H1 (cell line): Measurements from ENCODE around the gene RAP1GDS1. TPM values are rescaled to one million over a fixed set of nuclear protein-coding genes. Genes with fewer than 3 reads are reported as not detected.

Experiments
- CBX8 ChIP-seq: fragments of 300-800, 300-1000 bp; sonication (generic); IDR thresholded peaks from 2 replicates; pipeline ENCODE4 v1.7.1; 2016; ENCODE audit warnings: low read depth, low read length, borderline replicate concordance
- CTBP2 ChIP-seq: IDR thresholded peaks from 2 replicates; pipeline ENCODE4 v1.7.0; 2011; ENCODE audit warnings: borderline replicate concordance, mild to moderate bottlenecking, moderate library complexity, mixed read lengths, low read length; ENCODE audit not compliant: insufficient read depth, insufficient read length
- HDAC6 ChIP-seq: IDR thresholded peaks from one replicate; pipeline ENCODE4 v1.7.1; 2012; ENCODE audit warnings: low read depth, mild to moderate bottlenecking, inconsistent platforms, low read length, moderate library complexity
- POU5F1 ChIP-seq: IDR thresholded peaks from 2 replicates; pipeline ENCODE4 v1.6.1; 2011; ENCODE audit warnings: low read depth, mild to moderate bottlenecking, low read length, moderate library complexity
- RAD21 ChIP-seq, 2 experiments: IDR thresholded peaks in 1 of 2; conservative IDR thresholded peaks in 1 of 2; 2 replicates each; pipeline ENCODE4 v1.6.1; 2011; ENCODE audit warnings: low read depth in 2 of 2, low read length in 2 of 2, improper control_type of control experiment in 1 of 2, inconsistent platforms in 1 of 2, mild to moderate bottlenecking in 1 of 2, moderate library complexity in 1 of 2
- SIN3A ChIP-seq, 2 experiments: IDR thresholded peaks in 1 of 2; conservative IDR thresholded peaks in 1 of 2; 2 replicates each; pipeline ENCODE4 v1.6.1; 2011 to 2012; ENCODE audit warnings: low read length in 2 of 2, improper control_type of control experiment in 1 of 2, low read depth in 1 of 2, mild to moderate bottlenecking in 1 of 2
- polyA plus RNA-seq, 7 experiments: library from polyadenylated mRNA; depleted of rRNA in 3 of 7; stranded (reverse) in 5 of 7; unstranded in 2 of 7; fragments of >200 nt in 5 of 7; fragments of 200-250 nt in 2 of 7; gene quantifications; 1 replicate in 5 of 7; 2 replicates in 1 of 7; 4 replicates in 1 of 7; pipeline versions ENCODE4 v1.2.1 to v1.2.3, GENCODE V29; 2011 to 2013; ENCODE audit warnings: missing spikeins in 2 of 7, mixed read lengths in 2 of 7
- total RNA-seq: library from RNA; stranded (reverse); fragmentation: NEBNext Ultra II Directional; extraction: Animal tissue kit (Norgen Biotek cat#: 25700); gene quantifications from 2 replicates; pipeline ENCODE4 v1.2.1, GENCODE V29; 2021
- TF ChIP-seq, protein P1 (sequence below): IDR thresholded peaks from 2 replicates; pipeline ENCODE4 v1.6.1; 2011; ENCODE audit warnings: low read depth, mild to moderate bottlenecking, low read length; ENCODE audit not compliant: insufficient read depth

The RAP1GDS1 gene
- total and polyA plus RNA-seq, 2 of the 8 experiments (the other 6 are each of a cell fraction or from before 2014, with no cell fraction given) = 12.8 to 31.9 TPM

DNA sequence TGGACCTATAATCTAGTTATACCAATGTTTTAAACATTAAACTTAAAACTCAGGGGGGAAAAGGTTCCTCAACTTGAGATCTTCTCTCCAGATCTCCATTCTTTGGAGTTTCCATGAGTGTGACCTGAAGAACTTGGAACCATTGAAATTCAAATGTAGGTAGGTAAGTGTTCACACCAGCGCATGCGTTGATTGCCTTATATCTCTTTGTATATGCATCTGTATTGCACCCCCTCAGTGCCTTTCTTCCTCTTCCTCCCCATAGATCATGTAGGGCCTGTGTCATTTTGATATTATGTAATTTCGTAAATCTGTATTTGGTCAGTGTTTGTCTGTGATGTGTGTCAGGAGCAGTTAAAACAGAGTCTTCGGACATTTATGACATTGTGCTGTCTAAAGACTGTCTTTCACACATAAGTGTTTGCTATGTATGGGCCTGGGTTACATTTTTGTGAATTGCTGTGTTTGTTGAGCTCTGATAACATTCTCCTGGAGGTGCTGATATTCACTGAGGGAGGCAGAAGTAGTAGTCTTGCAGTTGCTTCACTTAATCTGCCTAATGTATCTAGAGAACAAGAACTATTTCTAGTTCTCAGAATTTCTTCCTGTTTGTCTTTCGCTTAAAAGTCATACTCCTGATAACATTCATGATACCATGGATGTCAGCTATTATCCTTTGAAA lies 126.3 kb downstream of the RAP1GDS1 start (continued):
- TF ChIP-seq CTBP2 (no peak), POU5F1 (no peak), HDAC6 (no peak), CBX8 (no peak), RAD21 (IDR thresholded peaks at IDR 0.05 in 1 of 2, conservative IDR thresholded peaks at IDR 0.05 in 1 of 2; ENCODE audit: low read depth in 2 of 2, low read length in 2 of 2) (no peak), SIN3A (conservative IDR thresholded peaks at IDR 0.05 in 1 of 2, IDR thresholded peaks at IDR 0.05 in 1 of 2; ENCODE audit: low read depth in 1 of 2, low read length in 2 of 2) (no peak)
- TF ChIP-seq, protein P1, sequence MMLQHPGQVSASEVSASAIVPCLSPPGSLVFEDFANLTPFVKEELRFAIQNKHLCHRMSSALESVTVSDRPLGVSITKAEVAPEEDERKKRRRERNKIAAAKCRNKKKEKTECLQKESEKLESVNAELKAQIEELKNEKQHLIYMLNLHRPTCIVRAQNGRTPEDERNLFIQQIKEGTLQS = no peak
